A549 treated with CORT108297 at 1 μM for 4 hours (cell line): ENCODE results near the gene FCN2. TPM values are rescaled to one million over a fixed set of nuclear protein-coding genes. Genes with fewer than 3 reads are reported as not detected.

Experiments used
- total RNA-seq: library from RNA; stranded (reverse); fragments of 200-300 nt; extraction: Qiagen RNA extraction; gene quantifications from 5 replicates; pipeline ENCODE4 v1.2.3, GENCODE V29; 2022

The FCN2 gene
- not detected in 5 replicates for total RNA-seq

GRCh38 chr9:134880484-134881312 is at the start of gene FCN2:
Gene FCN2 (plus strand): TSS chr9:134880810. CDS start chr9:134880822, 12 bp downstream.

DNA sequence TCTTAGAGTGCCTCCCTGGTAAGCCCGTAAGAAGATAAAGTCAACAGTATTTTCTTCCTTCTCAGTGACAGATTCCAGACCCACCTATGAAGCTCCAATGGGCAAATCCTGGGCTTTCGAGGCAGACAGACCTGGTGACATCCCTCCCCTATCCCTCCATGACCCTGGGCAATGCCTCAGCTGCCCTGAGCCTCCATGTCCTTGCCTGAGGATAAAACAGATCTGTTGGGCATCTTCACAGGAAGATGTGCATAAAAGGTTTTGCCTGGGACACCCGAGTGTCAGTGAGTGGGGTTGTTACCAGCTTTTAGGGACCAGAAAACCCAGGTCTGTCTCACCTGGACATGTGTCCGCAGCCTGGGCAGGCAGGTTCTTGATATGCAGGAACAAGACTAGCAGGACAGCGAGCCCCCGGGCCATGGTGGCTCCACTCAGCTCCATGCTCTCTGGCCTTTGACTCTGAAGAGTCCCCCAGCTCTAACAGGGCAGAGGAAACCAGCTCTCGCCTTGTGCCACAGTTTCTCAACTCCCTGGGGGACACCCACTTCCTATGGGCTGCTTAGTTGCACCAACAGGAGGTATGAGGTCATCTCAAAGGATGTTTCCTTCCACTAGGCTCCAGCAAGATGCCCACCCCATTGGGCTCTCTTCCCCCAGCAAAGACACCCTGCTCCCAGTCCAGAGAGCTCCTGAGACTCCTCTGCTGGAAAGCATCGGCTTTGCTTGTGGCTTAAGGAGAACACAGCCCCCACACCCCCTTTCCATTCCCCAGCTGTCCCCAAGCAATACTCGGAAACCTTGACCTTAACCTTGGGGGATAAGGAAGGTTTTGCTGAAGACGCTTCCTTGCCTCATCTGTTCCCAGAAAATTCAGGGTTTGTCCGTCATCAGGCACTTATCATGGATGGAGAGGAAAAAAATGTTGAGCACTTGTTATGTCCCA is 37.1 kb downstream of the FCN2 start, which contains the start of gene FCN1:
Gene FCN1, minus strand, starts transcription at position 482 of the 943 bp plus-strand sequence. Its CDS starts 41 bp downstream, at position 441.

Other genes starting within 250 kb of the FCN2 start
- 34.0 to 65.4 TPM (median 53.9 TPM) in 5 replicates for gene COL5A1, start 239.0 kb upstream of the FCN2 start, total RNA-seq
- gene FCN1, start 37.1 kb downstream of the FCN2 start, total RNA-seq: not detected in 5 replicates
- 9.5 to 11.5 TPM (median 10.4 TPM) in 5 replicates for gene OLFM1, start 206.9 kb downstream of the FCN2 start, total RNA-seq